ENCODE data around the gene EYA2. TPM values are rescaled to one million over a fixed set of nuclear protein-coding genes. Genes with fewer than 3 reads are reported as not detected.

EYA2 gene
- polyA plus RNA-seq, 3 donors: 0.04 to 0.16 TPM; not detected in 1

DNA sequence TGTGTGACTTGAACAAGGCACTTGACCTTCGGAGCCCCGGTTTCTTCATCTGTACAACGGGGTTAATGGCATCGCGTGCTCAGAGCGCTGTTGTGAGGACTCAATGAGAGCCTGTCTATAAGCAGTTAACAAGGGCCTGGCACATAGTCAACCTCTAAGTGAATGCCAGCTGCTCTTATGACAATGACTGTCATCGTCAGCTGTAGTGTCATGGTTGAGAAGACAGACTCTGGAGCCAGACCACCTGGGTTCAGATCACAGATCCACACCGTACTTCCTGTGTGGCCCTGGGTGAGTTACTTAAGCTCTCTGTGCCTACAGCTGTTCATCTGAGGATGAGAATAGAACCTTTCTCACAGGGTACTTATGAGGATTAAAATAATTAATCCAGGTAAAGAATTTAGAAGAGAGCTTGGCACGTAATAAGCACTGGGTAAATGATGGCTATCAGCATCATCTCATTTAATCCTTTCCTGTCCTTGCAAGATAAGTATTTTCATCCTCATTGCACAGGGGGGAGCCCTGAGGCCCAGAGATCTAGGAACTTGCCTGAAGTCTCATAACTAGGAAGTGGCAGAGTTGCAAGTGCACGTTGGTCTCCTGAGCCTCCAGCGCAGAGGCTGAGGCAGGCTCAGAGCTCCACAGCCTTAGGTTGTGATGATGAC, 105.3 kb downstream of the EYA2 start:
- Mint-ChIP-seq H3K27ac (no peak overlapping the region), H3K27me3 (ENCODE audit: low read depth in 3 of 3) (peaks cover 4 to 23% (median 5%) of the 10 kb centered on the region in 3 donors), H3K36me3 (no peaks in the 10 kb centered on the region), H3K4me3 (no peak overlapping the region), H3K9me3 (peaks cover 0 to 8% (median 6%) of the 10 kb centered on the region in 7 donors), H3K4me1 (peaks cover 9% of the 10 kb centered on the region)
- H3K4me3 ChIP-seq (replicated peaks in 1 of 3; ENCODE audit: low read depth in 2 of 3, low read length in 3 of 3): no peak overlapping the region
- no peak overlapping the region for H2AFZ ChIP-seq (ENCODE audit: insufficient read depth, low read depth, low read length, poor library complexity, severe bottlenecking)
- TF ChIP-seq, protein P1, sequence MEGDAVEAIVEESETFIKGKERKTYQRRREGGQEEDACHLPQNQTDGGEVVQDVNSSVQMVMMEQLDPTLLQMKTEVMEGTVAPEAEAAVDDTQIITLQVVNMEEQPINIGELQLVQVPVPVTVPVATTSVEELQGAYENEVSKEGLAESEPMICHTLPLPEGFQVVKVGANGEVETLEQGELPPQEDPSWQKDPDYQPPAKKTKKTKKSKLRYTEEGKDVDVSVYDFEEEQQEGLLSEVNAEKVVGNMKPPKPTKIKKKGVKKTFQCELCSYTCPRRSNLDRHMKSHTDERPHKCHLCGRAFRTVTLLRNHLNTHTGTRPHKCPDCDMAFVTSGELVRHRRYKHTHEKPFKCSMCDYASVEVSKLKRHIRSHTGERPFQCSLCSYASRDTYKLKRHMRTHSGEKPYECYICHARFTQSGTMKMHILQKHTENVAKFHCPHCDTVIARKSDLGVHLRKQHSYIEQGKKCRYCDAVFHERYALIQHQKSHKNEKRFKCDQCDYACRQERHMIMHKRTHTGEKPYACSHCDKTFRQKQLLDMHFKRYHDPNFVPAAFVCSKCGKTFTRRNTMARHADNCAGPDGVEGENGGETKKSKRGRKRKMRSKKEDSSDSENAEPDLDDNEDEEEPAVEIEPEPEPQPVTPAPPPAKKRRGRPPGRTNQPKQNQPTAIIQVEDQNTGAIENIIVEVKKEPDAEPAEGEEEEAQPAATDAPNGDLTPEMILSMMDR (IDR thresholded peaks at IDR 0.05): no peak
- 89% methylated on average over 10 of the region's 11 CpGs for WGBS (ENCODE audit: insufficient coverage)
- H3K4me2 ChIP-seq (replicated peaks; ENCODE audit: extremely low read depth, low read length, poor library complexity, severe bottlenecking): no peak overlapping the region
- H3K27ac ChIP-seq (ENCODE audit: low read depth in 1 of 2, low read length in 2 of 2): no peak overlapping the region
- H4K20me1 ChIP-seq (ENCODE audit: insufficient read depth, low read length): no peaks in the 10 kb centered on the region
- no peaks in the 10 kb centered on the region for H3K79me2 ChIP-seq (ENCODE audit: insufficient read depth, low read length)
- no peaks in the 10 kb centered on the region for H3K36me3 ChIP-seq (replicated peaks in 1 of 2; ENCODE audit: control insufficient read depth in 1 of 2, insufficient read depth in 2 of 2, low read length in 2 of 2)
- intact Hi-C loops (cut with micrococcal nuclease): no loop called here
- H3K4me1 ChIP-seq (ENCODE audit: control insufficient read depth in 1 of 2, insufficient read depth in 2 of 2, low read length in 2 of 2): peaks cover 4 to 8% of the 10 kb centered on the region in 2 donors
- no peak for DNase-seq
- no peak overlapping the region for H3K9ac ChIP-seq (ENCODE audit: insufficient read depth, low read length, poor library complexity, severe bottlenecking)
- peaks cover 0 to 3% of the 10 kb centered on the region in 2 donors for H3K27me3 ChIP-seq (ENCODE audit: control insufficient read depth in 2 of 2, insufficient read depth in 2 of 2, low read length in 2 of 2)
- H3K9me3 ChIP-seq (replicated peaks in 1 of 2; ENCODE audit: control insufficient read depth in 1 of 2, insufficient read depth in 1 of 2, low read length in 2 of 2): peaks cover 6 to 8% of the 10 kb centered on the region in 2 donors

- peaks cover 4 to 8% of the 10 kb centered on the region in 2 donors for H3K4me1 ChIP-seq (ENCODE audit: control insufficient read depth in 1 of 2, insufficient read depth in 2 of 2, low read length in 2 of 2)
- TF ChIP-seq, protein P1 (IDR thresholded peaks at IDR 0.05): no peak
- Mint-ChIP-seq H3K36me3 (no peaks in the 10 kb centered on the region), H3K27me3 (ENCODE audit: low read depth in 3 of 3) (peaks cover 3 to 18% (median 5%) of the 10 kb centered on the region in 3 donors), H3K4me1 (peaks cover 7% of the 10 kb centered on the region), H3K9me3 (peaks cover 0 to 8% (median 6%) of the 10 kb centered on the region in 7 donors), H3K27ac (no peak overlapping the region), H3K4me3 (no peak overlapping the region)
- intact Hi-C loops (cut with micrococcal nuclease): no loop called here
- H3K36me3 ChIP-seq (replicated peaks in 1 of 2; ENCODE audit: control insufficient read depth in 1 of 2, insufficient read depth in 2 of 2, low read length in 2 of 2): no peaks in the 10 kb centered on the region
- no peak overlapping the region for H3K9ac ChIP-seq (ENCODE audit: insufficient read depth, low read length, poor library complexity, severe bottlenecking)
- H3K9me3 ChIP-seq (replicated peaks in 1 of 2; ENCODE audit: control insufficient read depth in 1 of 2, insufficient read depth in 1 of 2, low read length in 2 of 2): peaks cover 6 to 8% of the 10 kb centered on the region in 2 donors
- no peak overlapping the region for H3K27ac ChIP-seq (ENCODE audit: low read depth in 1 of 2, low read length in 2 of 2)
- H3K79me2 ChIP-seq (ENCODE audit: insufficient read depth, low read length): no peaks in the 10 kb centered on the region
- H3K4me3 ChIP-seq (replicated peaks in 1 of 3; ENCODE audit: low read depth in 2 of 3, low read length in 3 of 3): no peak overlapping the region
- no peak overlapping the region for H3K4me2 ChIP-seq (replicated peaks; ENCODE audit: extremely low read depth, low read length, poor library complexity, severe bottlenecking)
- peaks cover 0 to 3% of the 10 kb centered on the region in 2 donors for H3K27me3 ChIP-seq (ENCODE audit: control insufficient read depth in 2 of 2, insufficient read depth in 2 of 2, low read length in 2 of 2)
- no peak for DNase-seq
- H4K20me1 ChIP-seq (ENCODE audit: insufficient read depth, low read length): no peaks in the 10 kb centered on the region
- 69% methylated on average over 2 of the region's 6 CpGs for WGBS (ENCODE audit: insufficient coverage)
- no peak overlapping the region for H2AFZ ChIP-seq (ENCODE audit: insufficient read depth, low read depth, low read length, poor library complexity, severe bottlenecking)
Measured at GRCh38 chr20:47003223-47003622, 108.6 kb downstream of the EYA2 start.

Measured in CD14-positive monocyte (primary cell).